Fibroblast of lung (primary cell): ENCODE measurements around the gene ASTN2. TPM values are rescaled to one million over a fixed set of nuclear protein-coding genes. Genes with fewer than 3 reads are reported as not detected.

Experiments used
- DNase-seq, 2 donors: peaks; one replicate each; pipeline versions ENCODE4 v3.0.0 to v3.0.0-alpha.2; 2010; ENCODE audit warnings: low read depth in 2 of 2
- H2AFZ ChIP-seq: 2 replicates; pipeline ENCODE4 v1.5.1; 2012; ENCODE audit warnings: low read length, control low read depth, inconsistent platforms
- H3K27ac ChIP-seq: 2 replicates; pipeline ENCODE4 v1.5.1; 2011; ENCODE audit warnings: low read length, control low read depth; ENCODE audit not compliant: insufficient read depth
- H3K27me3 ChIP-seq: 2 replicates; pipeline ENCODE4 v1.5.1; 2011; ENCODE audit warnings: mild to moderate bottlenecking, low read length; ENCODE audit not compliant: control insufficient read depth, insufficient read depth
- H3K36me3 ChIP-seq: 2 replicates; pipeline ENCODE4 v1.5.1; 2011; ENCODE audit warnings: low read length; ENCODE audit not compliant: control insufficient read depth, insufficient read depth
- H3K4me1 ChIP-seq: 2 replicates; pipeline ENCODE4 v1.5.1; 2011; ENCODE audit warnings: low read length; ENCODE audit not compliant: control insufficient read depth, insufficient read depth; ENCODE audit errors: extremely low read depth
- H3K4me2 ChIP-seq: 2 replicates; pipeline ENCODE4 v1.5.1; 2011; ENCODE audit warnings: low read length, control low read depth; ENCODE audit not compliant: insufficient read depth; ENCODE audit errors: extremely low read depth
- H3K4me3 ChIP-seq, 4 experiments: fragments of 200-600 bp in 1 of 4; sonication (generic) in 1 of 4; replicated peaks in 1 of 4; 2 replicates each; pipeline ENCODE4 v1.5.1; 2011 to 2016; ENCODE audit warnings: low read length in 4 of 4, low read depth in 3 of 4, mild to moderate bottlenecking in 3 of 4, control low read depth in 2 of 4, inconsistent platforms in 1 of 4, mixed read lengths in 1 of 4; ENCODE audit not compliant: insufficient read depth in 1 of 4; ENCODE audit errors: control extremely low read depth in 1 of 4
- H3K79me2 ChIP-seq: 2 replicates; pipeline ENCODE4 v1.5.1; 2012; ENCODE audit warnings: mild to moderate bottlenecking, low read length, inconsistent platforms; ENCODE audit not compliant: control insufficient read depth, insufficient read depth
- H3K9ac ChIP-seq: 2 replicates; pipeline ENCODE4 v1.5.1; 2011; ENCODE audit warnings: mild to moderate bottlenecking, low read length, control low read depth; ENCODE audit not compliant: insufficient read depth
- H3K9me3 ChIP-seq: 2 replicates; pipeline ENCODE4 v1.5.1; 2012; ENCODE audit warnings: low read depth, low read length; ENCODE audit not compliant: control insufficient read depth, insufficient read depth
- H4K20me1 ChIP-seq: 2 replicates; pipeline ENCODE4 v1.5.1; 2011; ENCODE audit warnings: low read length; ENCODE audit not compliant: control insufficient read depth, insufficient read depth; ENCODE audit errors: extremely low read depth
- CTCF ChIP-seq, 2 donors: IDR thresholded peaks in 1 of 2; conservative IDR thresholded peaks in 1 of 2; 1 replicate in 1 of 2; 2 replicates in 1 of 2; pipeline ENCODE4 v1.5.1; 2011 to 2012; ENCODE audit warnings: low read length in 2 of 2, control low read depth in 1 of 2, inconsistent platforms in 1 of 2, low read depth in 1 of 2, mild to moderate bottlenecking in 1 of 2
- EZH2 ChIP-seq: IDR thresholded peaks from 2 replicates; pipeline ENCODE4 v1.5.1; 2012; ENCODE audit warnings: low read length, control low read depth, mild to moderate bottlenecking; ENCODE audit errors: missing control alignments
- polyA plus RNA-seq, 2 donors: library from polyadenylated mRNA; depleted of rRNA in 1 of 2; stranded (reverse) in 1 of 2; unstranded in 1 of 2; fragments of >200 nt; gene quantifications; 2 replicates each; pipeline ENCODE4 v1.2.1, GENCODE V29; 2011 to 2012; ENCODE audit warnings: missing spikeins in 1 of 2
- total RNA-seq: library from RNA; depleted of rRNA; stranded (reverse); fragments of >200 nt; gene quantifications from 2 replicates; pipeline ENCODE4 v1.2.1, GENCODE V29; 2014

The ASTN2 gene
- total and polyA plus RNA-seq, 2 donors (not counting 1 experiment from before 2014, with no cell fraction given), result 2.2 to 19.2 TPM

GRCh38 chr9:117214416-117214815 is 200.4 kb downstream of the ASTN2 start:
- no peak overlapping the region for H2AFZ ChIP-seq
- no peaks in the 10 kb centered on the region for H3K4me1 ChIP-seq
- H3K9ac ChIP-seq, result no peak overlapping the region
- no peaks in the 10 kb centered on the region for H3K36me3 ChIP-seq
- no peak for TF ChIP-seq CTCF (conservative IDR thresholded peaks at IDR 0.05 in 1 of 2, IDR thresholded peaks at IDR 0.05 in 1 of 2; ENCODE audit: low read depth in 1 of 2, low read length in 2 of 2)
- no peak for TF ChIP-seq EZH2
- no peaks in the 10 kb centered on the region for H3K9me3 ChIP-seq
- no peaks in the 10 kb centered on the region for H4K20me1 ChIP-seq
- no peak overlapping the region for H3K27ac ChIP-seq
- no peaks in the 10 kb centered on the region for H3K27me3 ChIP-seq
- no peak overlapping the region for H3K4me2 ChIP-seq
- H3K4me3 ChIP-seq, result no peak overlapping the region
- no peaks in the 10 kb centered on the region for H3K79me2 ChIP-seq
- DNase-seq, result no peak

GRCh38 chr9:117211280-117211679 is 203.6 kb downstream of the ASTN2 start:
- Histone ChIP-seq H3K27ac (no peak overlapping the region), H3K79me2 (no peaks in the 10 kb centered on the region), H3K27me3 (no peaks in the 10 kb centered on the region), H2AFZ (no peak overlapping the region), H3K9ac (no peak overlapping the region), H3K9me3 (no peaks in the 10 kb centered on the region), H3K4me3 (no peak overlapping the region), H4K20me1 (no peaks in the 10 kb centered on the region), H3K4me1 (no peaks in the 10 kb centered on the region), H3K4me2 (no peak overlapping the region), H3K36me3 (no peaks in the 10 kb centered on the region)
- TF ChIP-seq CTCF (conservative IDR thresholded peaks at IDR 0.05 in 1 of 2, IDR thresholded peaks at IDR 0.05 in 1 of 2; ENCODE audit: low read depth in 1 of 2, low read length in 2 of 2) (no peak), EZH2 (no peak)
- no peak for DNase-seq

DNA sequence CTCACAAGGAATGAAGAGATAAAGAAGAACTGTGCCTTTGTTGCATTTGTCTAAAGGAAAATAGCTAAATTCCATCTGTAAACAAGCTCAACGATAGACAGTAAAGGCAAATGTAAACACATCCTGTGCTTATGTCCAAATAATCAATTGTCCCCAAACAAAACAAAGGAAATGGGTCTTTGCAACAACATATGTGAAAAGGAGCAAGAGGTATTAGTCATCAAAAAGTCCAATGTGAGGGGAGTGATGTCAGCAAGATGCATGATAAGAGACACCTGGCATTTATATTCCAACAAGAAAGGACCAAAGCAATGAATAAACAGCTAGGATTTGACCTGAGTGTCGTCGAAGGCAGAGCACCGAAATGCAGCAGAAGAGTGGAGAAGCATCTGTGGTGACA is 209.1 kb downstream of the ASTN2 start:
- Histone ChIP-seq H3K79me2 (no peaks in the 10 kb centered on the region), H3K36me3 (no peaks in the 10 kb centered on the region), H3K4me1 (no peaks in the 10 kb centered on the region), H3K4me3 (no peak overlapping the region), H2AFZ (no peak overlapping the region), H3K9me3 (no peaks in the 10 kb centered on the region), H3K27ac (no peak overlapping the region), H3K27me3 (no peaks in the 10 kb centered on the region), H3K4me2 (no peak overlapping the region), H4K20me1 (no peaks in the 10 kb centered on the region), H3K9ac (no peak overlapping the region)
- no peak for TF ChIP-seq EZH2
- no peak for TF ChIP-seq CTCF (conservative IDR thresholded peaks at IDR 0.05 in 1 of 2, IDR thresholded peaks at IDR 0.05 in 1 of 2; ENCODE audit: low read depth in 1 of 2, low read length in 2 of 2)
- peak in 1 of 2 donors; percentile 15 for DNase-seq
